ENCODE results near the gene BANP.
"Not testable (repeated sequence)": the region's sequence is repeated elsewhere in the genome, so short reads cannot be mapped to it uniquely, and the experiment has no call there.

Gene BANP

GRCh38 chr16:87966685-87967185, 15.5 kb downstream of the BANP start:
- no peaks in the 10 kb centered on the region for H3K36me3 ChIP-seq (ENCODE audit: control insufficient read depth, insufficient read depth, low read length)
- H3K4me1 ChIP-seq (ENCODE audit: control insufficient read depth, insufficient read depth, low read length), result no peaks in the 10 kb centered on the region
- no peak overlapping the region for H3K4me3 ChIP-seq (ENCODE audit: insufficient read depth, low read depth, low read length)
- 63 to 65% methylated on average over 14 of the region's 14 CpGs for WGBS, 2 experiments
- no peaks in the 10 kb centered on the region for H3K27me3 ChIP-seq (ENCODE audit: control insufficient read depth, insufficient read depth, low read length, poor library complexity, severe bottlenecking)
- no peak overlapping the region for H3K27ac ChIP-seq (ENCODE audit: insufficient read depth, low read depth, low read length, poor library complexity, severe bottlenecking)
- no peaks in the 10 kb centered on the region for H3K9me3 ChIP-seq (ENCODE audit: control insufficient read depth, low read length)

GRCh38 chr16:87968541-87968940, 17.3 kb downstream of the BANP start:
- H3K27me3 ChIP-seq (ENCODE audit: control insufficient read depth, insufficient read depth, low read length, poor library complexity, severe bottlenecking), result no peaks in the 10 kb centered on the region
- no peak overlapping the region for H3K27ac ChIP-seq (ENCODE audit: insufficient read depth, low read depth, low read length, poor library complexity, severe bottlenecking)
- no peaks in the 10 kb centered on the region for H3K4me1 ChIP-seq (ENCODE audit: control insufficient read depth, insufficient read depth, low read length)
- WGBS, 2 experiments, result 93 to 98% methylated on average over 6 to 7 of the region's 7 CpGs
- H3K4me3 ChIP-seq (ENCODE audit: insufficient read depth, low read depth, low read length), result no peak overlapping the region
- H3K36me3 ChIP-seq (ENCODE audit: control insufficient read depth, insufficient read depth, low read length), result no peaks in the 10 kb centered on the region
- H3K9me3 ChIP-seq (ENCODE audit: control insufficient read depth, low read length), result no peaks in the 10 kb centered on the region

- no peak overlapping the region for H3K27ac ChIP-seq (ENCODE audit: insufficient read depth, low read depth, low read length, poor library complexity, severe bottlenecking)
- no peaks in the 10 kb centered on the region for H3K36me3 ChIP-seq (ENCODE audit: control insufficient read depth, insufficient read depth, low read length)
- H3K4me1 ChIP-seq (ENCODE audit: control insufficient read depth, insufficient read depth, low read length), result no peaks in the 10 kb centered on the region
- H3K9me3 ChIP-seq (ENCODE audit: control insufficient read depth, low read length), result no peaks in the 10 kb centered on the region
- WGBS, 2 experiments, result 83 to 94% methylated on average over 2 of the region's 3 CpGs
- H3K4me3 ChIP-seq (ENCODE audit: insufficient read depth, low read depth, low read length), result no peak overlapping the region
- H3K27me3 ChIP-seq (ENCODE audit: control insufficient read depth, insufficient read depth, low read length, poor library complexity, severe bottlenecking), result no peaks in the 10 kb centered on the region
Observed at GRCh38 chr16:87970186-87970585, 19.0 kb downstream of the BANP start.

- 96 to 100% methylated on average over 2 of the region's 2 CpGs for WGBS, 2 experiments
- H3K9me3 ChIP-seq (ENCODE audit: control insufficient read depth, low read length), result no peaks in the 10 kb centered on the region
- no peaks in the 10 kb centered on the region for H3K36me3 ChIP-seq (ENCODE audit: control insufficient read depth, insufficient read depth, low read length)
- H3K27me3 ChIP-seq (ENCODE audit: control insufficient read depth, insufficient read depth, low read length, poor library complexity, severe bottlenecking), result no peaks in the 10 kb centered on the region
- H3K4me3 ChIP-seq (ENCODE audit: insufficient read depth, low read depth, low read length), result no peak overlapping the region
- no peaks in the 10 kb centered on the region for H3K4me1 ChIP-seq (ENCODE audit: control insufficient read depth, insufficient read depth, low read length)
- H3K27ac ChIP-seq (ENCODE audit: insufficient read depth, low read depth, low read length, poor library complexity, severe bottlenecking), result no peak overlapping the region
Observed at GRCh38 chr16:87971933-87972332, 20.7 kb downstream of the BANP start.

- Histone ChIP-seq H3K27ac (ENCODE audit: insufficient read depth, low read depth, low read length, poor library complexity, severe bottlenecking) (no peak overlapping the region), H3K4me1 (ENCODE audit: control insufficient read depth, insufficient read depth, low read length) (no peaks in the 10 kb centered on the region), H3K9me3 (ENCODE audit: control insufficient read depth, low read length) (no peaks in the 10 kb centered on the region), H3K36me3 (ENCODE audit: control insufficient read depth, insufficient read depth, low read length) (no peaks in the 10 kb centered on the region), H3K4me3 (ENCODE audit: insufficient read depth, low read depth, low read length) (no peak overlapping the region), H3K27me3 (ENCODE audit: control insufficient read depth, insufficient read depth, low read length, poor library complexity, severe bottlenecking) (no peaks in the 10 kb centered on the region)
- WGBS, 2 experiments, result 98% methylated on average over 3 of the region's 3 CpGs
Observed at GRCh38 chr16:87973717-87974116, 22.5 kb downstream of the BANP start.

- no peak overlapping the region for H3K27ac ChIP-seq (ENCODE audit: insufficient read depth, low read depth, low read length, poor library complexity, severe bottlenecking)
- no peaks in the 10 kb centered on the region for H3K9me3 ChIP-seq (ENCODE audit: control insufficient read depth, low read length)
- H3K27me3 ChIP-seq (ENCODE audit: control insufficient read depth, insufficient read depth, low read length, poor library complexity, severe bottlenecking), result no peaks in the 10 kb centered on the region
- no peak overlapping the region for H3K4me3 ChIP-seq (ENCODE audit: insufficient read depth, low read depth, low read length)
- 85 to 86% methylated on average over 8 to 9 of the region's 9 CpGs for WGBS, 2 experiments
- no peaks in the 10 kb centered on the region for H3K4me1 ChIP-seq (ENCODE audit: control insufficient read depth, insufficient read depth, low read length)
- H3K36me3 ChIP-seq (ENCODE audit: control insufficient read depth, insufficient read depth, low read length), result no peaks in the 10 kb centered on the region
Observed at GRCh38 chr16:87974178-87974577, 22.9 kb downstream of the BANP start.

GRCh38 chr16:87976665-87977064, 25.4 kb downstream of the BANP start:
- Histone ChIP-seq H3K4me3 (ENCODE audit: insufficient read depth, low read depth, low read length) (no peak overlapping the region), H3K4me1 (ENCODE audit: control insufficient read depth, insufficient read depth, low read length) (no peaks in the 10 kb centered on the region), H3K27me3 (ENCODE audit: control insufficient read depth, insufficient read depth, low read length, poor library complexity, severe bottlenecking) (no peaks in the 10 kb centered on the region), H3K9me3 (ENCODE audit: control insufficient read depth, low read length) (no peaks in the 10 kb centered on the region), H3K36me3 (ENCODE audit: control insufficient read depth, insufficient read depth, low read length) (no peaks in the 10 kb centered on the region), H3K27ac (ENCODE audit: insufficient read depth, low read depth, low read length, poor library complexity, severe bottlenecking) (no peak overlapping the region)
- WGBS, 2 experiments, result 89 to 95% methylated on average over 3 of the region's 3 CpGs

GRCh38 chr16:87978127-87978526, 26.9 kb downstream of the BANP start:
- no peak overlapping the region for H3K27ac ChIP-seq (ENCODE audit: insufficient read depth, low read depth, low read length, poor library complexity, severe bottlenecking)
- no peaks in the 10 kb centered on the region for H3K9me3 ChIP-seq (ENCODE audit: control insufficient read depth, low read length)
- WGBS, 2 experiments, result 76 to 80% methylated on average over 5 of the region's 5 CpGs
- no peaks in the 10 kb centered on the region for H3K4me1 ChIP-seq (ENCODE audit: control insufficient read depth, insufficient read depth, low read length)
- no peaks in the 10 kb centered on the region for H3K27me3 ChIP-seq (ENCODE audit: control insufficient read depth, insufficient read depth, low read length, poor library complexity, severe bottlenecking)
- H3K36me3 ChIP-seq (ENCODE audit: control insufficient read depth, insufficient read depth, low read length), result no peaks in the 10 kb centered on the region
- H3K4me3 ChIP-seq (ENCODE audit: insufficient read depth, low read depth, low read length), result no peak overlapping the region

GRCh38 chr16:87979352-87979751, 28.1 kb downstream of the BANP start:
- H3K4me3 ChIP-seq (ENCODE audit: insufficient read depth, low read depth, low read length), result no peak overlapping the region
- WGBS, 2 experiments, result 98 to 99% methylated on average over 6 to 7 of the region's 8 CpGs
- H3K27ac ChIP-seq (ENCODE audit: insufficient read depth, low read depth, low read length, poor library complexity, severe bottlenecking), result no peak overlapping the region
- H3K4me1 ChIP-seq (ENCODE audit: control insufficient read depth, insufficient read depth, low read length), result no peaks in the 10 kb centered on the region
- no peaks in the 10 kb centered on the region for H3K9me3 ChIP-seq (ENCODE audit: control insufficient read depth, low read length)
- no peaks in the 10 kb centered on the region for H3K27me3 ChIP-seq (ENCODE audit: control insufficient read depth, insufficient read depth, low read length, poor library complexity, severe bottlenecking)
- no peaks in the 10 kb centered on the region for H3K36me3 ChIP-seq (ENCODE audit: control insufficient read depth, insufficient read depth, low read length)

- H3K4me3 ChIP-seq (ENCODE audit: insufficient read depth, low read depth, low read length); H3K36me3 ChIP-seq (ENCODE audit: control insufficient read depth, insufficient read depth, low read length); H3K27ac ChIP-seq (ENCODE audit: insufficient read depth, low read depth, low read length, poor library complexity, severe bottlenecking); H3K4me1 ChIP-seq (ENCODE audit: control insufficient read depth, insufficient read depth, low read length); H3K9me3 ChIP-seq (ENCODE audit: control insufficient read depth, low read length); H3K27me3 ChIP-seq (ENCODE audit: control insufficient read depth, insufficient read depth, low read length, poor library complexity, severe bottlenecking): not testable (repeated sequence)
- WGBS, 2 experiments, result 89 to 93% methylated on average over 8 to 12 of the region's 12 CpGs
Observed at GRCh38 chr16:87979911-87980630, 28.8 kb downstream of the BANP start.
